ENCODE measurements around the gene LIN37. TPM values are rescaled to one million over a fixed set of nuclear protein-coding genes. Genes with fewer than 3 reads are reported as not detected.

LIN37 gene
- total RNA-seq, 1 donor from 2014 or later: 9.0 TPM

GRCh38 chr19:35731779-35732405 is 16.5 kb upstream of the LIN37 start:
- peak overlapping the region; percentile 25 for H3K4me3 Mint-ChIP-seq (ENCODE audit: unreplicated experiment)
- DNase-seq (ENCODE audit: low spot score): no peak
- peaks cover 25% of the 10 kb centered on the region for H3K27me3 Mint-ChIP-seq (ENCODE audit: unreplicated experiment)
- H3K36me3 Mint-ChIP-seq (ENCODE audit: low read depth, unreplicated experiment): peaks cover 68% of the 10 kb centered on the region
- H3K27ac Mint-ChIP-seq (ENCODE audit: unreplicated experiment): no peak overlapping the region
- H3K9me3 Mint-ChIP-seq (ENCODE audit: unreplicated experiment): no peaks in the 10 kb centered on the region
- H3K4me1 Mint-ChIP-seq (ENCODE audit: unreplicated experiment): no peaks in the 10 kb centered on the region
- no peak for TF ChIP-seq CTCF (IDR thresholded peaks at IDR 0.05; ENCODE audit: unreplicated experiment)

- H3K9me3 Mint-ChIP-seq (ENCODE audit: unreplicated experiment): no peaks in the 10 kb centered on the region
- no peak for DNase-seq (ENCODE audit: low spot score)
- TF ChIP-seq CTCF (IDR thresholded peaks at IDR 0.05; ENCODE audit: unreplicated experiment): no peak
- peaks cover 25% of the 10 kb centered on the region for H3K27me3 Mint-ChIP-seq (ENCODE audit: unreplicated experiment)
- H3K36me3 Mint-ChIP-seq (ENCODE audit: low read depth, unreplicated experiment): peaks cover 64% of the 10 kb centered on the region
- no peak overlapping the region for H3K27ac Mint-ChIP-seq (ENCODE audit: unreplicated experiment)
- H3K4me1 Mint-ChIP-seq (ENCODE audit: unreplicated experiment): no peaks in the 10 kb centered on the region
- no peak overlapping the region for H3K4me3 Mint-ChIP-seq (ENCODE audit: unreplicated experiment)
Observed at GRCh38 chr19:35732540-35733179, 15.7 kb upstream of the LIN37 start.

GRCh38 chr19:35733180-35734125 is 14.9 kb upstream of the LIN37 start:
- no peak for TF ChIP-seq CTCF (IDR thresholded peaks at IDR 0.05; ENCODE audit: unreplicated experiment)
- Mint-ChIP-seq H3K36me3 (ENCODE audit: low read depth, unreplicated experiment) (peaks cover 56% of the 10 kb centered on the region), H3K27ac (ENCODE audit: unreplicated experiment) (no peak overlapping the region), H3K9me3 (ENCODE audit: unreplicated experiment) (no peaks in the 10 kb centered on the region), H3K27me3 (ENCODE audit: unreplicated experiment) (peaks cover 25% of the 10 kb centered on the region), H3K4me1 (ENCODE audit: unreplicated experiment) (no peaks in the 10 kb centered on the region), H3K4me3 (ENCODE audit: unreplicated experiment) (peak overlapping the region; percentile 49)
- DNase-seq (ENCODE audit: low spot score): no peak

GRCh38 chr19:35734273-35734672 is 14.1 kb upstream of the LIN37 start:
- H3K27ac Mint-ChIP-seq (ENCODE audit: unreplicated experiment): no peak overlapping the region
- no peaks in the 10 kb centered on the region for H3K4me1 Mint-ChIP-seq (ENCODE audit: unreplicated experiment)
- peak overlapping the region; percentile 49 for H3K4me3 Mint-ChIP-seq (ENCODE audit: unreplicated experiment)
- TF ChIP-seq CTCF (IDR thresholded peaks at IDR 0.05; ENCODE audit: unreplicated experiment): no peak
- H3K27me3 Mint-ChIP-seq (ENCODE audit: unreplicated experiment): peaks cover 28% of the 10 kb centered on the region
- no peaks in the 10 kb centered on the region for H3K9me3 Mint-ChIP-seq (ENCODE audit: unreplicated experiment)
- H3K36me3 Mint-ChIP-seq (ENCODE audit: low read depth, unreplicated experiment): peaks cover 55% of the 10 kb centered on the region
- DNase-seq (ENCODE audit: low spot score): no peak
